ENCODE measurements around the gene MYD88. TPM values are rescaled to one million over a fixed set of nuclear protein-coding genes. Genes with fewer than 3 reads are reported as not detected.
A peak's percentile ranks its signal among the peaks of the same experiment; 100 is the strongest.
"Not testable (repeated sequence)": the region's sequence is repeated elsewhere in the genome, so short reads cannot be mapped to it uniquely, and the experiment has no call there.

MYD88 gene
- polyA plus RNA-seq, 3 donors = 286 to 427 (median 398) TPM

GRCh38 chr3:38133557-38134405 is 4.7 kb upstream of the MYD88 start:
- H3K27me3 Mint-ChIP-seq (ENCODE audit: low read depth in 3 of 3) = no peaks in the 10 kb centered on the region
- H3K79me2 ChIP-seq (ENCODE audit: insufficient read depth, low read length) = peaks cover 90% of the 10 kb centered on the region
- H3K4me3 ChIP-seq (replicated peaks in 1 of 3; ENCODE audit: low read depth in 2 of 3, low read length in 3 of 3) = no peak overlapping the region
- peak in 1 of 3 donors; percentile 2 for DNase-seq
- H3K36me3 ChIP-seq (replicated peaks in 1 of 2; ENCODE audit: control insufficient read depth in 1 of 2, insufficient read depth in 2 of 2, low read length in 2 of 2) = peaks cover 60 to 65% of the 10 kb centered on the region in 2 donors
- H2AFZ ChIP-seq (ENCODE audit: insufficient read depth, low read depth, low read length, poor library complexity, severe bottlenecking) = no peak overlapping the region
- no peak overlapping the region for H3K4me2 ChIP-seq (replicated peaks; ENCODE audit: extremely low read depth, low read length, poor library complexity, severe bottlenecking)
- H4K20me1 ChIP-seq (ENCODE audit: insufficient read depth, low read length) = peaks cover 71% of the 10 kb centered on the region
- TF ChIP-seq, protein P1, sequence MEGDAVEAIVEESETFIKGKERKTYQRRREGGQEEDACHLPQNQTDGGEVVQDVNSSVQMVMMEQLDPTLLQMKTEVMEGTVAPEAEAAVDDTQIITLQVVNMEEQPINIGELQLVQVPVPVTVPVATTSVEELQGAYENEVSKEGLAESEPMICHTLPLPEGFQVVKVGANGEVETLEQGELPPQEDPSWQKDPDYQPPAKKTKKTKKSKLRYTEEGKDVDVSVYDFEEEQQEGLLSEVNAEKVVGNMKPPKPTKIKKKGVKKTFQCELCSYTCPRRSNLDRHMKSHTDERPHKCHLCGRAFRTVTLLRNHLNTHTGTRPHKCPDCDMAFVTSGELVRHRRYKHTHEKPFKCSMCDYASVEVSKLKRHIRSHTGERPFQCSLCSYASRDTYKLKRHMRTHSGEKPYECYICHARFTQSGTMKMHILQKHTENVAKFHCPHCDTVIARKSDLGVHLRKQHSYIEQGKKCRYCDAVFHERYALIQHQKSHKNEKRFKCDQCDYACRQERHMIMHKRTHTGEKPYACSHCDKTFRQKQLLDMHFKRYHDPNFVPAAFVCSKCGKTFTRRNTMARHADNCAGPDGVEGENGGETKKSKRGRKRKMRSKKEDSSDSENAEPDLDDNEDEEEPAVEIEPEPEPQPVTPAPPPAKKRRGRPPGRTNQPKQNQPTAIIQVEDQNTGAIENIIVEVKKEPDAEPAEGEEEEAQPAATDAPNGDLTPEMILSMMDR (IDR thresholded peaks at IDR 0.05) = no peak
- H3K9ac ChIP-seq (ENCODE audit: insufficient read depth, low read length, poor library complexity, severe bottlenecking) = no peak overlapping the region
- H3K27ac Mint-ChIP-seq = peak overlapping the region in 3 of 7 donors; percentile 55 to 69 (median 68)
- peaks cover 23 to 30% of the 10 kb centered on the region in 2 donors for H3K4me1 ChIP-seq (ENCODE audit: control insufficient read depth in 1 of 2, insufficient read depth in 2 of 2, low read length in 2 of 2)
- H3K9me3 ChIP-seq (replicated peaks in 1 of 2; ENCODE audit: control insufficient read depth in 1 of 2, insufficient read depth in 1 of 2, low read length in 2 of 2) = no peaks in the 10 kb centered on the region
- intact Hi-C loops (cut with micrococcal nuclease) = loop anchor here in 1 of 2 donors (10.0 kb wide), 2 partner anchors 91 to 211 kb away; partner anchors contain the start of gene XYLB
- H3K4me1 Mint-ChIP-seq = peaks cover 52% of the 10 kb centered on the region
- WGBS (ENCODE audit: insufficient coverage) = 97% methylated on average over 7 of the region's 10 CpGs
- peak overlapping the region in 1 of 2 donors; percentile 14 for H3K27ac ChIP-seq (ENCODE audit: low read depth in 1 of 2, low read length in 2 of 2)
- H3K36me3 Mint-ChIP-seq = peaks cover 64 to 66% of the 10 kb centered on the region in 2 donors
- no peaks in the 10 kb centered on the region for H3K27me3 ChIP-seq (ENCODE audit: control insufficient read depth in 2 of 2, insufficient read depth in 2 of 2, low read length in 2 of 2)
- H3K9me3 Mint-ChIP-seq = peaks cover 0 to 1% (median 0%) of the 10 kb centered on the region in 7 donors
- H3K4me3 Mint-ChIP-seq = no peak overlapping the region

DNA sequence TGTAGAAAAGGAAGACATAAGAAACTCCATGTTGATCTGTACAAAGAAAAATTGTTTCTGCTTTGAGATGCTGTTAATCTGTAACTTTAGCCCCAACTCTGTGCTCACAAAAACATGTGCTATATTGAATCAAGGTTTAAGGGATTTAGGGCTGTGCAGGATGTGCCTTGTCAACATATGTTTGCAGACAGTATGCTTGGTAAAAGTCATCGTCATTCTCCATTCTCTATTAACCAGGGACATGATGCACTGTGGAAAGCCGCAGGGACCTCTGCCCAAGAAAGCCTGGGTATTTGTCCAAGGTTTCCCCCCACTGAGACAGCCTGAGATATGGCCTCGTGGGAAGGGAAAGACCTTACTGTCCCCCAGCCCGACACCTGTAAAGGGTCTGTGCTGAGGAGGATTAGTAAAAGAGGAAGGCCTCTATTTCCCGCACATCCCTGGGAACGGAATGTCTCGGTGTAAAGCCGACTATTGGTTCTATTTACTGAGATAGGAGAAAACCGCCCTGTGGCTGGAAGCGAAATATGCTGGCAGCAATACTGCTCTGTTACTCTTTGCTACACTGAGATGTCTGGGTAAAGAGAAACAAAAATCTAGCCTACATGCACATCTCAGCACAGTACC is 3.8 kb upstream of the MYD88 start:
- WGBS (ENCODE audit: insufficient coverage) = 100% methylated on average over 6 of the region's 10 CpGs
- H3K27ac ChIP-seq (ENCODE audit: low read depth in 1 of 2, low read length in 2 of 2); H3K9me3 Mint-ChIP-seq; H3K9me3 ChIP-seq (replicated peaks in 1 of 2; ENCODE audit: control insufficient read depth in 1 of 2, insufficient read depth in 1 of 2, low read length in 2 of 2); H3K27me3 Mint-ChIP-seq (ENCODE audit: low read depth in 3 of 3); H3K9ac ChIP-seq (ENCODE audit: insufficient read depth, low read length, poor library complexity, severe bottlenecking); H3K27me3 ChIP-seq (ENCODE audit: control insufficient read depth in 2 of 2, insufficient read depth in 2 of 2, low read length in 2 of 2); H3K4me2 ChIP-seq (replicated peaks; ENCODE audit: extremely low read depth, low read length, poor library complexity, severe bottlenecking); DNase-seq; H2AFZ ChIP-seq (ENCODE audit: insufficient read depth, low read depth, low read length, poor library complexity, severe bottlenecking): not testable (repeated sequence)
- Histone ChIP-seq H4K20me1 (ENCODE audit: insufficient read depth, low read length) (peaks cover 71% of the 10 kb centered on the region), H3K4me1 (ENCODE audit: control insufficient read depth in 1 of 2, insufficient read depth in 2 of 2, low read length in 2 of 2) (peaks cover 27 to 37% of the 10 kb centered on the region in 2 donors), H3K4me3 (replicated peaks in 1 of 3; ENCODE audit: low read depth in 2 of 3, low read length in 3 of 3) (peak overlapping the region in 1 of 3 experiments; percentile 99), H3K79me2 (ENCODE audit: insufficient read depth, low read length) (peaks cover 94% of the 10 kb centered on the region), H3K36me3 (replicated peaks in 1 of 2; ENCODE audit: control insufficient read depth in 1 of 2, insufficient read depth in 2 of 2, low read length in 2 of 2) (peaks cover 51 to 56% of the 10 kb centered on the region in 2 donors)
- Mint-ChIP-seq H3K27ac (peak overlapping the region in 5 of 7 donors; percentile 54 to 99 (median 69)), H3K4me1 (peaks cover 57% of the 10 kb centered on the region), H3K4me3 (peak overlapping the region in 1 of 2 donors; percentile 95), H3K36me3 (peaks cover 57 to 59% of the 10 kb centered on the region in 2 donors)
- intact Hi-C loops (cut with micrococcal nuclease) = loop anchor here in 1 of 2 donors (10.0 kb wide), 2 partner anchors 90 to 210 kb away; partner anchors contain the start of gene XYLB

- Mint-ChIP-seq H3K4me1 (peaks cover 68% of the 10 kb centered on the region), H3K27ac (peak overlapping the region; percentile 83 to 99 (median 94)), H3K36me3 (peaks cover 55 to 60% of the 10 kb centered on the region in 2 donors), H3K4me3 (peak overlapping the region; percentile 95 to 99)
- Histone ChIP-seq H3K4me2 (replicated peaks; ENCODE audit: extremely low read depth, low read length, poor library complexity, severe bottlenecking) (peak overlapping the region; percentile 95), H3K9ac (ENCODE audit: insufficient read depth, low read length, poor library complexity, severe bottlenecking) (peak overlapping the region; percentile 96), H3K4me1 (ENCODE audit: control insufficient read depth in 1 of 2, insufficient read depth in 2 of 2, low read length in 2 of 2) (peaks cover 38 to 48% of the 10 kb centered on the region in 2 donors), H3K36me3 (replicated peaks in 1 of 2; ENCODE audit: control insufficient read depth in 1 of 2, insufficient read depth in 2 of 2, low read length in 2 of 2) (peaks cover 46 to 55% of the 10 kb centered on the region in 2 donors), H3K27ac (ENCODE audit: low read depth in 1 of 2, low read length in 2 of 2) (peak overlapping the region; percentile 15 to 97), H2AFZ (ENCODE audit: insufficient read depth, low read depth, low read length, poor library complexity, severe bottlenecking) (peak overlapping the region; percentile 80), H4K20me1 (ENCODE audit: insufficient read depth, low read length) (peaks cover 71% of the 10 kb centered on the region), H3K79me2 (ENCODE audit: insufficient read depth, low read length) (peaks cover 95% of the 10 kb centered on the region), H3K4me3 (replicated peaks in 1 of 3; ENCODE audit: low read depth in 2 of 3, low read length in 3 of 3) (peak overlapping the region; percentile 71 to 99 (median 96))
- H3K9me3 ChIP-seq (replicated peaks in 1 of 2; ENCODE audit: control insufficient read depth in 1 of 2, insufficient read depth in 1 of 2, low read length in 2 of 2); H3K9me3 Mint-ChIP-seq; H3K27me3 Mint-ChIP-seq (ENCODE audit: low read depth in 3 of 3); H3K27me3 ChIP-seq (ENCODE audit: control insufficient read depth in 2 of 2, insufficient read depth in 2 of 2, low read length in 2 of 2): not testable (repeated sequence)
- intact Hi-C loops (cut with micrococcal nuclease) = loop anchor here in 1 of 2 donors (10.0 kb wide), 2 partner anchors 89 to 209 kb away; partner anchors contain the start of gene XYLB
- 3% methylated on average over 5 of the region's 10 CpGs for WGBS (ENCODE audit: insufficient coverage)
- DNase-seq = peak in 2 of 3 donors; percentile 57 to 59
Measured at GRCh38 chr3:38135621-38136277, 2.7 kb upstream of the MYD88 start.

Measured in CD14-positive monocyte (primary cell).